ENCODE data around the gene NPTXR.

NPTXR gene

DNA sequence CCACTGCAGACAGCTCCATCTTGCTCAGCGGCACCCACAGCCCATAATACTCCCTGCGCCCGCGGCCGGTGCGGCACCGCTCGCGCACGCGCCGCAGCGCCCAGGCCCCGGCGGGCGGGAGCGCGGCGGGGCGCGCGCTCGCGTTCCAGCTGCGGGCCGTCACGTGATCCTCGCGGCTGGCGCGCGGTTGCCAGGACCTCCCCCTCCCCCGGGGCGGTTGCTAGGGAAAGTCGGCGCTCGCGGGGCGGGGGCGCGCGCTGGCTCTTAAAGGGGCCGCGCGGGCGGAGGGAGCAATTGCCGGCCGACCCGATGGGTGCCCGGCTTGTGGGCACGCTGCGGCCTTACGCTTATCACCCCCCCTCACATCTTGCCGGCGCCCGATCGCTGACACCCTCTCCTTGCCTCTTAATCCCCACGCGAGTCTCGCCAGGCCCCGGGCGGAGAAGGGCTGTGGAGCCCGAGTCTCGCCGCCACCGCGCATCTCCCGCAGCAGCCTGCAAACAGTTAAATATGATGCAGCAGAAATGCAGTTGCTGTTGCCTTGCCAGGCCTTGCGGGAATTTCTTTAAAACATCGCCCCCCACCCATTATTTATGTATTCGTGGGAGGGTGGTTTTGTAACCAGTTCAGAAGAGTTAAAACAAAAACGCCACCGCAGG, 28.5 kb upstream of the NPTXR start, which contains the start of gene CBX6:
Gene CBX6, minus strand, starts transcription at position 45 of the 659 bp plus-strand sequence. Its CDS starts 26 bp downstream, at position 19.
- TF ChIP-seq, protein P1, sequence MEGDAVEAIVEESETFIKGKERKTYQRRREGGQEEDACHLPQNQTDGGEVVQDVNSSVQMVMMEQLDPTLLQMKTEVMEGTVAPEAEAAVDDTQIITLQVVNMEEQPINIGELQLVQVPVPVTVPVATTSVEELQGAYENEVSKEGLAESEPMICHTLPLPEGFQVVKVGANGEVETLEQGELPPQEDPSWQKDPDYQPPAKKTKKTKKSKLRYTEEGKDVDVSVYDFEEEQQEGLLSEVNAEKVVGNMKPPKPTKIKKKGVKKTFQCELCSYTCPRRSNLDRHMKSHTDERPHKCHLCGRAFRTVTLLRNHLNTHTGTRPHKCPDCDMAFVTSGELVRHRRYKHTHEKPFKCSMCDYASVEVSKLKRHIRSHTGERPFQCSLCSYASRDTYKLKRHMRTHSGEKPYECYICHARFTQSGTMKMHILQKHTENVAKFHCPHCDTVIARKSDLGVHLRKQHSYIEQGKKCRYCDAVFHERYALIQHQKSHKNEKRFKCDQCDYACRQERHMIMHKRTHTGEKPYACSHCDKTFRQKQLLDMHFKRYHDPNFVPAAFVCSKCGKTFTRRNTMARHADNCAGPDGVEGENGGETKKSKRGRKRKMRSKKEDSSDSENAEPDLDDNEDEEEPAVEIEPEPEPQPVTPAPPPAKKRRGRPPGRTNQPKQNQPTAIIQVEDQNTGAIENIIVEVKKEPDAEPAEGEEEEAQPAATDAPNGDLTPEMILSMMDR (IDR thresholded peaks at IDR 0.05; ENCODE audit: extremely low read depth, missing control alignments) = no peak
- peak; percentile 99 for DNase-seq (ENCODE audit: low spot score)

DNA sequence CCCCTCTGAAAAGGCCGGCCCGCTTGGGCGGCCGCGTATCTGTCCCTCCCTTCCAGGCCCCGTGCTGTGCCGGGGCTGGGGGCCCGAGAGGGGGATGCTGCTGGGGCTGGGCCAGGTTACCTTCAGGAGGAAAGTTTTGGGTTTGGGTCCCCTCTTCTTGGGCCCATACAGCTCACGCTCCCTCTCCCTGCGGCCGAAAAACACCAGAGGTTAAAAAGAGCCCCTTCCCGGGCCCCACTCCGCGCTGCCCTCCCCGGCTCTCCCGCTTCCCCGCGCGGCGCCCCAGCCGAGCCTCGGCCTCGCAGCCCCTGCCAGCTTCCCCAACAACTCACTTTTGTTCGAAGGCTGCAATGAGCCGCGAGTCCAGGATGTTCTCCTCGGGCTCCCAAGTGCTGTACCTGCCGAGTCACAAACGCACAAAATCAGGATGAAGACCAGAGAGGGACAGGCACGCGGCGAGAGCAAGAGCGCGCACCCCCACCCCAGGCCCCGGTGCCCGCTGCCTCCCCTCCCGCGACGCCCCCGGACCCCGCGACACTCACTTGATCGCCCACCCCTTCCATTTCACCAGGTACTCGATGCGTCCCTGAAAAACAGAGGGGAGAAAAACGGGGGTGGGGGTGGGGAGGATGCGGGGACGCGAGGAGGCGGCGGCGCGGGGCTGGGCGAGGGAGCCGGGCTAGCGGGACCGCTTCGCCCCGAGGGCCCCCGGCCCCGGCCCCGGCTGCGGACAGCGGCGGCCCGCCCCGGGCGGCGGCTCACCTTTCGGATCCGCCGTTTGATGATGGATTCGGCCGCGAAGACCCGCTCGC, 27.7 kb upstream of the NPTXR start:
- no peak for DNase-seq (ENCODE audit: low spot score)

DNA sequence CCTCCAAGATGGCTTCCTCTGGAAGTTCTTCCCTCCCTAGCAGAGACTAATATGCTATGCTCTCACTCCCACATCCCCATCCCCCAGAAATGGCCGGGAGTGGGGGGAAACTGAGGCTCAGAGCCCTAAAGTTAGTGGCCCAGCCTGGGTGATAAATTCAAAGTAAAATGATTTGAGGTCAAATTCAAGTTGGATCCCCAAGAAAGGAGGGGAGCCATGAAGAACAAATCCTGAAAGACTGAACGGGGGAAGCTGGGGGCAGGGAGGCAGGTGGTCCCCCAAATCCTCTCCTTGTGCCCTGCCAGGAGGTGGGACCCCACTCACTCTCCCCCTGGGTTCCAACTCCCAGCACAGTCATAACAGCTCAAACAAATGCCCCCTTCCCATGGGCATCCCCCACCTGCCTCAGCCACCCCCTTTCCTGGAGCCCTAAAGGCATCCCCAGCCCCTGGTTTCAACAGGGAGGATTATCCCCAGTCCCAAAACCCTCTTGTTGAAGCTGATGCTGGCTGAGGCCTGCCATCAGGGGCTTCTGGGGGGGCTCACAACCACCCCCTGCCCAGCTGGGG, 27.0 kb upstream of the NPTXR start:
- DNase-seq (ENCODE audit: low spot score) = no peak
- TF ChIP-seq, protein P1 (IDR thresholded peaks at IDR 0.05; ENCODE audit: extremely low read depth, missing control alignments) = no peak

More for the DNA sequence above, 27.7 kb upstream of the NPTXR start:
- TF ChIP-seq, protein P1 (IDR thresholded peaks at IDR 0.05; ENCODE audit: extremely low read depth, missing control alignments) = no peak

DNA sequence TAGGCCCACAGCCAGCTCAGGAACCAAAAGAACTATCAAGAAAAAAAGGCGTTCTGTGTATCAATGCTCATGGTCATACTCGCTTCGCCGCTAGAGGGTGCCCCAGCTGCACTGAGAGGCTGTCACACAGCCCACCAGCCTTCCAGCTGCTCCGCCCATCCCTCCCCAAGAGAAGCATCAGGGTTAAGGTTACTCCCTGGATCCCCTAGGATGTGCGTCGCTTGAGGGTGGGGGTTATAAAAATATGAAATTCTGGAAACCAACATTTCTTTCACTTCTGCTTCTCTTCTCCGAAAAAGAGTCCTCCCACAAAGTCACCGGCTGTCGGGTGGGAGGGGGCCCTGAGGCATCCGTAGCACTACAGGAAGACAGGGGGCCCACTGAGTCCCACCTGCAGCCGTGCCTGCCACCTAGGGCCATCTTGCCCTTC, 26.5 kb upstream of the NPTXR start:
- TF ChIP-seq, protein P1 (IDR thresholded peaks at IDR 0.05; ENCODE audit: extremely low read depth, missing control alignments) = peak; percentile 89
- peak; percentile 89 for DNase-seq (ENCODE audit: low spot score)

DNA sequence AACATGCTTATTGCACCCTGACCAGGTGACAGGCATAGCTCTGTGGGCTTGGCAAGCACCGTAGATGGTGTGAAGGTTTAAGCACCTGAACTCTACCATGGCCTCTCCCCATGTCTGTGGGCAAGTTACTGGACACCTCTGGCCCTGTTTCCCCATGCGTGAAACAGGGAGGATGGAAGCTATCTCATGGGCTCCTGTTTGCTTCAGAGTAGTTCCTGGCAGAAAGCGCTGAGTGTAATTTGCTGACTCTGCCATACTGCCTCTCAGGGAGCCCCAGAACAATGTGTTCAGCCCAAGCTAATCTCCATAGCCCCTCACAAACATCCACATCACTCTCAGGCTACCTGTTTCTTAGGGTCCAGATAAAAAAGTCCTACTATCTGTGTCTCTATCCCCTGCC, 25.8 kb upstream of the NPTXR start:
- DNase-seq (ENCODE audit: low spot score) = no peak
- TF ChIP-seq, protein P1 (IDR thresholded peaks at IDR 0.05; ENCODE audit: extremely low read depth, missing control alignments) = no peak

DNA sequence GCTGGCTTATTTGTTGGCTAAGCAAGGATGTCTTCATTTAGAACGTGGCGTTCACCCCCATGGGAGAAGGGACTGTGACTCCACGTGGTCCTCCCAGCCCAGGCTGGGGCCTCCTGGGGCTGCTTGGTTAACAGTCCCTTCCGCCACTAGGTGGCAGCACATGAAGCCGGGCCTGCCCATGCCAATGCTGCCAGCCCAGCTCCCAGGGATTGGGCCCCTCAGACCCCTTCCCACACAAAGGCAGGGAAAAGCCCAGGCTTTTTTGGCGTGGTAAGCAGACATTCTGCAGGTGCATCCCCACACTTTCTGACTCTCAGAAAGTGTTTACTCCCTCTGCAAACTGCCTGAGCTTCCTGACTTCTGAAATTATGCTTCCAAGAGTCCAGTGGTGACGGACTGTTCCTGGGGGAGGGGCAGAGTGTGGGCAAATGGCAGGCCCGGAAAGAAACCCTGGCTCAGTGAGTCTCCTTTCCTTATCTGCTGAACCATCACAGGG, 25.1 kb upstream of the NPTXR start:
- DNase-seq (ENCODE audit: low spot score) = peak; percentile 92
- TF ChIP-seq, protein P1 (IDR thresholded peaks at IDR 0.05; ENCODE audit: extremely low read depth, missing control alignments) = peak; percentile 81
